H9 (cell line): ENCODE results near the gene SELENOH. TPM values are rescaled to one million over a fixed set of nuclear protein-coding genes. Genes with fewer than 3 reads are reported as not detected.
A peak's percentile ranks its signal among the peaks of the same experiment; 100 is the strongest.

Source experiments
- DNase-seq: peaks from one replicate; pipeline ENCODE4 v3.0.0-alpha.2; 2017
- H2AFZ ChIP-seq: one replicate; pipeline ENCODE4 v1.6.1; 2013; ENCODE audit warnings: mild to moderate bottlenecking, low read length, control low read depth, moderate library complexity
- H2AK5ac ChIP-seq: 2 replicates; pipeline ENCODE4 v1.6.1; 2013; ENCODE audit warnings: low read length, control low read depth, mixed read lengths; ENCODE audit not compliant: insufficient read length
- H2BK120ac ChIP-seq: one replicate; pipeline ENCODE4 v1.6.1; 2013; ENCODE audit warnings: low read depth, mild to moderate bottlenecking, low read length, control low read depth, inconsistent platforms; ENCODE audit not compliant: poor library complexity, severe bottlenecking
- H2BK12ac ChIP-seq: 2 replicates; pipeline ENCODE4 v1.6.1; 2013; ENCODE audit warnings: low read length, control low read depth, mixed read lengths, low read depth; ENCODE audit not compliant: insufficient read length
- H2BK15ac ChIP-seq: 2 replicates; pipeline ENCODE4 v1.6.1; 2013; ENCODE audit warnings: low read depth, low read length, control low read depth
- H2BK20ac ChIP-seq: one replicate; pipeline ENCODE4 v1.6.1; 2013; ENCODE audit warnings: low read depth, mild to moderate bottlenecking, low read length, control low read depth, inconsistent platforms; ENCODE audit not compliant: poor library complexity, severe bottlenecking
- H2BK5ac ChIP-seq: 2 replicates; pipeline ENCODE4 v1.6.1; 2013; ENCODE audit warnings: low read length, control low read depth, mixed read lengths; ENCODE audit not compliant: insufficient read length
- H3K14ac ChIP-seq: 2 replicates; pipeline ENCODE4 v1.6.1; 2013; ENCODE audit warnings: low read length, control low read depth; ENCODE audit not compliant: insufficient read depth
- H3K18ac ChIP-seq: 2 replicates; pipeline ENCODE4 v1.6.1; 2013; ENCODE audit warnings: low read depth, mild to moderate bottlenecking, mixed read lengths, low read length, control low read depth; ENCODE audit not compliant: insufficient read length
- H3K23ac ChIP-seq: 2 replicates; pipeline ENCODE4 v1.6.1; 2013; ENCODE audit warnings: low read length, control low read depth, mixed read lengths, low read depth; ENCODE audit not compliant: insufficient read length
- H3K23me2 ChIP-seq: 2 replicates; pipeline ENCODE4 v1.6.1; 2013; ENCODE audit warnings: low read depth, mild to moderate bottlenecking, mixed read lengths, low read length, control low read depth; ENCODE audit not compliant: insufficient read length, poor library complexity, severe bottlenecking
- H3K27ac ChIP-seq: 2 replicates; pipeline ENCODE4 v1.5.1; 2013; ENCODE audit warnings: low read length, control low read depth, mixed read lengths, low read depth; ENCODE audit not compliant: insufficient read length
- H3K27me3 ChIP-seq: 2 replicates; pipeline ENCODE4 v1.6.1; 2013; ENCODE audit warnings: low read length, control low read depth, inconsistent platforms; ENCODE audit not compliant: insufficient read depth
- H3K4ac ChIP-seq: 2 replicates; pipeline ENCODE4 v1.6.1; 2013; ENCODE audit warnings: low read depth, mild to moderate bottlenecking, control low read depth, inconsistent platforms, low read length, moderate library complexity
- H3K4me1 ChIP-seq: 2 replicates; pipeline ENCODE4 v1.6.1; 2013; ENCODE audit warnings: low read length, control low read depth, inconsistent platforms; ENCODE audit not compliant: insufficient read depth
- H3K4me2 ChIP-seq: 2 replicates; pipeline ENCODE4 v1.6.1; 2013; ENCODE audit warnings: low read length, control low read depth, mixed read lengths; ENCODE audit not compliant: insufficient read length, insufficient read depth
- H3K56ac ChIP-seq: 2 replicates; pipeline ENCODE4 v1.6.1; 2013; ENCODE audit warnings: low read depth, mild to moderate bottlenecking, mixed read lengths, low read length, control low read depth; ENCODE audit not compliant: insufficient read length
- H3K79me1 ChIP-seq: 2 replicates; pipeline ENCODE4 v1.6.1; 2013; ENCODE audit warnings: low read depth, mild to moderate bottlenecking, moderate library complexity, low read length, control low read depth, inconsistent platforms; ENCODE audit not compliant: insufficient read depth, poor library complexity, severe bottlenecking
- H3K79me2 ChIP-seq: 2 replicates; pipeline ENCODE4 v1.6.1; 2013; ENCODE audit warnings: low read length, control low read depth, inconsistent platforms; ENCODE audit not compliant: insufficient read depth
- H3K9ac ChIP-seq: 2 replicates; pipeline ENCODE4 v1.6.1; 2013; ENCODE audit warnings: low read length, control low read depth, mixed read lengths; ENCODE audit not compliant: insufficient read length; ENCODE audit errors: extremely low read depth
- H3K9me3 ChIP-seq: one replicate; pipeline ENCODE4 v1.6.1; 2013; ENCODE audit warnings: low read depth, low read length, inconsistent platforms; ENCODE audit not compliant: control insufficient read depth
- H3T11ph ChIP-seq: one replicate; pipeline ENCODE4 v1.6.1; 2013; ENCODE audit warnings: mild to moderate bottlenecking, low read length, control low read depth, inconsistent platforms
- H4K20me1 ChIP-seq: one replicate; pipeline ENCODE4 v1.6.1; 2013; ENCODE audit not compliant: control insufficient read depth, insufficient read length, insufficient read depth
- H4K5ac ChIP-seq: 2 replicates; pipeline ENCODE4 v1.6.1; 2013; ENCODE audit warnings: low read depth, mild to moderate bottlenecking, mixed read lengths, low read length, control low read depth; ENCODE audit not compliant: insufficient read length
- H4K8ac ChIP-seq: replicated peaks from 2 replicates; pipeline ENCODE4 v1.6.1; 2013; ENCODE audit warnings: low read length, control low read depth, mixed read lengths, low read depth; ENCODE audit not compliant: insufficient read length
- H4K91ac ChIP-seq: 2 replicates; pipeline ENCODE4 v1.6.1; 2013; ENCODE audit warnings: low read depth, mild to moderate bottlenecking, moderate library complexity, mixed read lengths, low read length, control low read depth; ENCODE audit not compliant: insufficient read length
- H3K27ac Mint-ChIP-seq, 3 experiments: 2 replicates in 2 of 3; 3 replicates in 1 of 3; pipeline ENCODE4 v1.8.0; 2020 to 2021; ENCODE audit warnings: mixed read lengths in 3 of 3, mild to moderate bottlenecking in 1 of 3, moderate library complexity in 1 of 3
- H3K27me3 Mint-ChIP-seq: 2 replicates; pipeline ENCODE4 v1.8.0; 2021; ENCODE audit warnings: low read depth, mild to moderate bottlenecking, moderate library complexity, mixed read lengths
- H3K36me3 Mint-ChIP-seq, 3 experiments: 2 replicates in 2 of 3; 3 replicates in 1 of 3; pipeline ENCODE4 v1.8.0; 2020 to 2021; ENCODE audit warnings: low read depth in 3 of 3, mixed read lengths in 3 of 3; ENCODE audit not compliant: insufficient read depth in 1 of 3
- H3K4me1 Mint-ChIP-seq, 2 experiments: 2 replicates each; pipeline ENCODE4 v1.8.0; 2020; ENCODE audit warnings: mixed read lengths in 2 of 2
- H3K4me3 Mint-ChIP-seq, 2 experiments: 2 replicates in 1 of 2; 3 replicates in 1 of 2; pipeline ENCODE4 v1.8.0; 2020 to 2021; ENCODE audit warnings: mild to moderate bottlenecking in 2 of 2, mixed read lengths in 2 of 2, moderate library complexity in 1 of 2
- H3K9me3 Mint-ChIP-seq, 2 experiments: 2 replicates in 1 of 2; 3 replicates in 1 of 2; pipeline ENCODE4 v1.8.0; 2020; ENCODE audit warnings: mild to moderate bottlenecking in 2 of 2, mixed read lengths in 2 of 2, moderate library complexity in 1 of 2
- CTCF ChIP-seq: fragments of 200-600 bp; sonication (generic); conservative IDR thresholded peaks from 3 replicates; pipeline ENCODE4 v1.8.0; 2021; ENCODE audit warnings: antibody characterized with exemption, mild to moderate bottlenecking
- WGBS: extraction: QIAGEN DNeasy Blood & Tissue Kit; methylation state at CpG from one replicate; pipeline ENCODE4 v1.1.7; 2013; ENCODE audit warnings: missing lambda C conversion rate, low lambda C conversion rate, mixed read lengths; ENCODE audit not compliant: insufficient read length; ENCODE audit errors: extremely low coverage; 5-methylcytosine and 5-hydroxymethylcytosine counted together
- long read RNA-seq: library from polyadenylated mRNA; unstranded; transcript quantifications from one replicate; pipeline ENCODE4 v2.0.0, GENCODE V29; 2020
- total RNA-seq: library from RNA; stranded (reverse); gene quantifications from 2 replicates; pipeline ENCODE4 v1.2.1, GENCODE V29; 2021

SELENOH gene
- 251 and 271 TPM in 2 replicates for total RNA-seq
- long read RNA-seq, transcript SELENOH-204 (4 exons, 818 nt): major isoform, 92 of 119 reads
- long read RNA-seq, transcript SELENOH-201 (3 exons, 833 nt): minor isoform, 11 of 119 reads
- long read RNA-seq, partial matches to known transcripts: 1 of 119 reads
- long read RNA-seq, other reads (novel, unspliced or antisense): 12 of 119 reads

GRCh38 chr11:57741132-57742086 is at the start of gene SELENOH:
Gene SELENOH (plus strand): TSS chr11:57741491. CDS start chr11:57741596, 105 bp downstream.
- TF ChIP-seq CTCF: no peak
- Histone ChIP-seq H3K23me2 (peaks cover 6% of the 10 kb centered on the region), H4K8ac (no peak within 1 kb of the TSS), H3K79me2 (peaks cover 5% of the 10 kb centered on the region; the same call in 1 of the 2 replicates), H4K91ac (no peak within 1 kb of the TSS), H3K4me2 (peak within 1 kb of the TSS; percentile 90), H2BK120ac (peak within 1 kb of the TSS; percentile 28), H4K5ac (no peak within 1 kb of the TSS), H3K4ac (no peak within 1 kb of the TSS), H3K18ac (peak within 1 kb of the TSS; percentile 84), H3K9ac (peak within 1 kb of the TSS; percentile 94), H3T11ph (no peak within 1 kb of the TSS), H2BK12ac (no peak within 1 kb of the TSS), H3K56ac (no peak within 1 kb of the TSS), H3K27ac (peak within 1 kb of the TSS; percentile 48), H2AFZ (no peak within 1 kb of the TSS), H2AK5ac (no peak within 1 kb of the TSS), H2BK5ac (no peak within 1 kb of the TSS), H3K27me3 (no peaks in the 10 kb centered on the region), H3K79me1 (peaks cover 3% of the 10 kb centered on the region), H2BK15ac (no peak within 1 kb of the TSS), H4K20me1 (peaks cover 3% of the 10 kb centered on the region), H3K23ac (no peak within 1 kb of the TSS), H3K9me3 (no peaks in the 10 kb centered on the region), H3K4me1 (no peaks in the 10 kb centered on the region), H2BK20ac (no peak within 1 kb of the TSS), H3K14ac (peak within 1 kb of the TSS; percentile 77)
- peak within 1 kb of the TSS; percentile 98 to 99 (median 99) for H3K27ac Mint-ChIP-seq
- H3K4me1 Mint-ChIP-seq: peaks cover 11 to 15% of the 10 kb centered on the region in 2 experiments
- no peaks in the 10 kb centered on the region; the same call in 1 of the 2 replicates for H3K27me3 Mint-ChIP-seq
- DNase-seq: peak; percentile 99
- peak within 1 kb of the TSS; percentile 94 to 96 for H3K4me3 Mint-ChIP-seq
- H3K36me3 Mint-ChIP-seq: peaks cover 37 to 68% (median 62%) of the 10 kb centered on the region in 3 experiments
- no peaks in the 10 kb centered on the region for H3K9me3 Mint-ChIP-seq
- WGBS: no CpG with 5 or more reads among the region's 75 CpGs
